GM12878 (cell line): ENCODE data around the gene SH3YL1. TPM values are rescaled to one million over a fixed set of nuclear protein-coding genes. Genes with fewer than 3 reads are reported as not detected.

Source experiments
- ATAC-seq: fragments of 200-7000 bp; cut with Tn5 transposase; 3 replicates; pipeline ENCODE4 v1.9.1; 2020; ENCODE audit warnings: mild to moderate bottlenecking, moderate library complexity
- BruUV-seq: library from RNA; stranded (reverse); fragments of 400-500 nt; replicated peaks from 2 replicates; lab custom pipeline; 2021; lab: Mats Ljungman, UMichigan
- CTCF ChIA-PET: fragments of 300-600 bp; sonication (Branson Sonifier 250); formaldehyde crosslinking; extraction: SDS; loops from one replicate; lab custom pipeline; 2021; ENCODE audit warnings: inconsistent platforms; lab: Yijun Ruan, JAX
- POLR2A ChIA-PET: fragments of 350-600 bp; formaldehyde crosslinking; extraction: SDS; loops from one replicate; lab custom pipeline; 2021; ENCODE audit warnings: inconsistent platforms; lab: Charles Lee
- RAD21 ChIA-PET: fragments of 300-600 bp; sonication (Branson Sonifier 250); formaldehyde crosslinking; loops from one replicate; lab custom pipeline; 2023; ENCODE audit warnings: antibody characterized with exemption; ENCODE audit not compliant: unreplicated experiment; lab: Charles Lee
- SMC1A ChIA-PET: fragments of 300-600 bp; sonication (Branson Sonifier 250); formaldehyde crosslinking; loops from one replicate; lab custom pipeline; 2023; ENCODE audit not compliant: unreplicated experiment, uncharacterized antibody; lab: Charles Lee
- DNase-seq: peaks from one replicate; pipeline ENCODE4 v3.0.0-alpha.2; 2011; ENCODE audit warnings: low read depth, low spot score
- FAIRE-seq: peaks from 3 replicates; lab custom pipeline; 2011; peaks lifted over from hg19 to GRCh38; lab: Jason Lieb, UNC
- H2AFZ ChIP-seq: 2 replicates; pipeline ENCODE4 v1.6.0; 2011; ENCODE audit warnings: low read depth, low read length, control low read depth; ENCODE audit not compliant: control insufficient read depth
- H3K27ac ChIP-seq: 2 replicates; pipeline ENCODE4 v1.5.1; 2011; ENCODE audit warnings: control low read depth; ENCODE audit not compliant: control insufficient read depth, insufficient read depth
- H3K27me3 ChIP-seq, 2 experiments: replicated peaks in 1 of 2; 2 replicates each; pipeline versions ENCODE4 v1.6.0 to v1.6.1; 2011; ENCODE audit warnings: low read length in 1 of 2; ENCODE audit not compliant: control insufficient read depth in 2 of 2, insufficient read depth in 2 of 2
- H3K36me3 ChIP-seq, 2 experiments: 2 replicates each; pipeline ENCODE4 v1.5.1; 2011; ENCODE audit warnings: low read length in 1 of 2; ENCODE audit not compliant: control insufficient read depth in 2 of 2, insufficient read depth in 2 of 2
- H3K4me1 ChIP-seq: 2 replicates; pipeline ENCODE4 v1.6.1; 2011; ENCODE audit warnings: mild to moderate bottlenecking, low read length, moderate library complexity, mixed read lengths; ENCODE audit not compliant: control insufficient read depth, insufficient read depth
- H3K4me2 ChIP-seq: 2 replicates; pipeline ENCODE4 v1.6.0; 2011; ENCODE audit warnings: control low read depth; ENCODE audit not compliant: control insufficient read depth, insufficient read depth
- H3K4me3 ChIP-seq: fragments of 200-600 bp; sonication (generic); 2 replicates; pipeline ENCODE4 v1.5.1; 2016
- H3K79me2 ChIP-seq: 2 replicates; pipeline ENCODE4 v1.6.0; 2011; ENCODE audit warnings: low read length; ENCODE audit not compliant: control insufficient read depth, insufficient read depth
- H3K9ac ChIP-seq: 2 replicates; pipeline ENCODE4 v1.8.0; 2011; ENCODE audit warnings: low read length, control low read depth, mixed read lengths; ENCODE audit not compliant: control insufficient read depth, insufficient read depth
- H3K9me3 ChIP-seq: replicated peaks from 3 replicates; pipeline ENCODE4 v1.5.1; 2011; ENCODE audit warnings: mild to moderate bottlenecking, low read length; ENCODE audit not compliant: control insufficient read depth, insufficient read depth
- H4K20me1 ChIP-seq: 2 replicates; pipeline ENCODE4 v1.6.0; 2011; ENCODE audit not compliant: control insufficient read depth, insufficient read depth
- ASH2L ChIP-seq: fragments of 300-600, 200-600 bp; sonication (generic); IDR thresholded peaks from 2 replicates; pipeline ENCODE4 v1.6.1; 2017; ENCODE audit warnings: low read depth, mild to moderate bottlenecking, borderline replicate concordance
- CEBPZ ChIP-seq: fragments of 150-350 bp; IDR thresholded peaks from 2 replicates; pipeline ENCODE4 v1.6.1; 2016; ENCODE audit warnings: low read depth, low read length
- IKZF1 ChIP-seq: fragments of 450-650 bp; conservative IDR thresholded peaks from 2 replicates; pipeline ENCODE4 v1.6.1; 2017; ENCODE audit warnings: antibody characterized with exemption, mild to moderate bottlenecking
- NR2C1 ChIP-seq: fragments of 450-650 bp; IDR thresholded peaks from 2 replicates; pipeline ENCODE4 v1.6.1; 2017; ENCODE audit warnings: antibody characterized with exemption, mild to moderate bottlenecking, moderate library complexity
- NR2C2 ChIP-seq: IDR thresholded peaks from 2 replicates; pipeline ENCODE4 v1.6.1; 2011; ENCODE audit warnings: borderline replicate concordance, low read depth; ENCODE audit not compliant: control insufficient read depth, insufficient read length
- PML ChIP-seq: IDR thresholded peaks from 2 replicates; pipeline ENCODE4 v1.6.1; 2012; ENCODE audit warnings: low read length, inconsistent platforms
- RAD21 ChIP-seq: IDR thresholded peaks from 2 replicates; pipeline ENCODE4 v1.6.1; 2011; ENCODE audit warnings: mild to moderate bottlenecking, low read depth, low read length, moderate library complexity; ENCODE audit not compliant: insufficient read depth
- RBBP5 ChIP-seq: fragments of 200-600 bp; sonication (generic); conservative IDR thresholded peaks from 2 replicates; pipeline ENCODE4 v1.6.1; 2016
- RUNX3 ChIP-seq: IDR thresholded peaks from 2 replicates; pipeline ENCODE4 v1.6.1; 2012; ENCODE audit warnings: low read length, inconsistent platforms
- STAT1 ChIP-seq: fragments of 450-650 bp; conservative IDR thresholded peaks from 2 replicates; pipeline ENCODE4 v1.6.1; 2014; ENCODE audit warnings: antibody characterized with exemption, mild to moderate bottlenecking
- ZBED1 ChIP-seq: IDR thresholded peaks from 2 replicates; pipeline ENCODE4 v1.6.1; 2016; ENCODE audit warnings: borderline replicate concordance
- ZNF207 ChIP-seq: fragments of 450-650 bp; IDR thresholded peaks from 2 replicates; pipeline ENCODE4 v1.6.1; 2014; ENCODE audit warnings: antibody characterized with exemption, mild to moderate bottlenecking, borderline replicate concordance
- ZNF217 ChIP-seq: fragments of 450-650 bp; IDR thresholded peaks from 2 replicates; pipeline ENCODE4 v1.6.1; 2017; ENCODE audit warnings: antibody characterized with exemption, mild to moderate bottlenecking
- ZSCAN29 ChIP-seq: fragments of 450-650 bp; IDR thresholded peaks from 2 replicates; pipeline ENCODE4 v1.6.1; 2017; ENCODE audit warnings: mild to moderate bottlenecking, moderate library complexity
- WGBS: methylation state at CpG from one replicate; pipeline ENCODE4 v1.1.6; 2016; ENCODE audit warnings: low lambda C conversion rate; ENCODE audit not compliant: insufficient replicate concordance, insufficient coverage; ENCODE audit errors: missing lambda C conversion rate; 5-methylcytosine and 5-hydroxymethylcytosine counted together
- in situ Hi-C: fragments of 300-500 bp; cut with MboI; formaldehyde crosslinking; loops from 9 replicates; pipeline ENCODE4 v1.14.3; 2018; ENCODE audit warnings: mixed read lengths
- intact Hi-C: fragments of 100-400 bp; cut with micrococcal nuclease; formaldehyde crosslinking; loops from one replicate; pipeline ENCODE4 v1.14.2; 2022; ENCODE audit not compliant: unreplicated experiment
- polyA plus RNA-seq, 11 experiments: library from polyadenylated mRNA; depleted of rRNA in 4 of 11; unstranded in 6 of 11; stranded (reverse) in 5 of 11; fragments of >200 nt; fragmentation: Nextera tagmentation in 4 of 11; fragmentation: Illumina TruSeq in 1 of 11; extraction: Ambion mirVana in 4 of 11; extraction: Trizol in 1 of 11; gene quantifications; 1 replicate in 1 of 11; 2 replicates in 10 of 11; pipeline versions ENCODE4 v1.2.1 to v1.2.3, GENCODE V29; 2011 to 2016; ENCODE audit warnings: inconsistent platforms in 2 of 11, missing spikeins in 2 of 11, low read depth in 1 of 11
- total RNA-seq, 4 experiments: library from RNA; depleted of rRNA in 3 of 4; stranded (reverse); fragments of >200 nt in 3 of 4; fragmentation: Illumina TruSeq in 1 of 4; extraction: Trizol in 1 of 4; gene quantifications; 2 replicates each; pipeline versions ENCODE4 v1.2.1 to v1.2.3, GENCODE V29; 2013 to 2021
- TF ChIP-seq, protein P1 (sequence below): IDR thresholded peaks from 2 replicates; pipeline ENCODE4 v1.6.1; 2012; ENCODE audit warnings: low read length, inconsistent platforms
- TF ChIP-seq, protein P2 (sequence below): fragments of 450-650 bp; IDR thresholded peaks from 2 replicates; pipeline ENCODE4 v1.6.1; 2017; ENCODE audit warnings: low read depth, mild to moderate bottlenecking, moderate library complexity
- TF ChIP-seq, protein P3 (sequence below): fragments of 450-650 bp; IDR thresholded peaks from 2 replicates; pipeline ENCODE4 v1.6.1; 2017; ENCODE audit warnings: mild to moderate bottlenecking, low read depth, inconsistent platforms; ENCODE audit not compliant: poor library complexity, severe bottlenecking

SH3YL1 gene
- total and polyA plus RNA-seq, 10 of the 15 experiments (the other 5 are each of a cell fraction or from before 2014, with no cell fraction given) = 12.2 to 22.4 (median 17.2) TPM

DNA sequence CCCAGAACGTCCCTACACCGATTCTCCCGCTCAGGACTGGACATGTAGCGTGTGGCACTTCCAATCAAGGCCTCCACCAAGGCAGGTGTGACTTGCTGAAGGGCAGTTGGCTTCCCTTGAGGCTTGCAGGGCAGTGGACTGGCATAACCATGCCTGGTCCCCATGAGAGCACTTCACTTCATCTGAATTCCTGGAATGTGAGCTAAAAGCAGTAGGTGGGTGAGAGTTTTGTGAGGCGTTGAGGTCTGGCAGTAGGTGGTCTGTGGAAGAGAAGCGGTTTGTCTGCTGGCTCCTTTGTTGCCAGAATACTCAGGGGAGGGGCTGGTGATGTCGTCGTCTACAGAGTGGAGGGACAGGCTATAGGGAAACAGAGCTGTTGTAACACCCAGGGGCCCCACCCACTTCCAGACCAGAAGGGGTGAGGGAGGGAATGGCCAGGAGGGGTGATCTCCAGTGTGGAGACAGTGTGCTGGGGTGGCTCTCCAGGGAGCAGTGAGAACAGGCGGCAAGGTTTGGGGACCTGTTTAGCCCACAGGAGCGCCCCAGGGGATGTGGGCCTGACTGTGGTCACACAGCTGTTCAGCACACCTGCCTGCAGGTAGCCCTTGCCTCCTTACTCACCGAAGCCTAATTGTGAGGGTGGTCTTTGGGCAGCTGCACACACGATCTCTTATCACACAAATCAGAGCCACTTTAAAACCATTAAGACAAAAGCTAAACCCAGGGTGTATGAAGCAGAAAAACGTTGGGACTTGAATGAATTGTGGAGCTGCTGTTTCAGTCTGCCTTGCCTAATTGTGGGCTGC is 45.5 kb upstream of the SH3YL1 start:
- Histone ChIP-seq H3K27ac (no peak overlapping the region), H3K79me2 (no peaks in the 10 kb centered on the region), H2AFZ (no peak overlapping the region), H3K4me3 (no peak overlapping the region), H3K4me1 (no peaks in the 10 kb centered on the region), H3K9ac (no peak overlapping the region), H3K9me3 (no peaks in the 10 kb centered on the region), H3K27me3 (no peaks in the 10 kb centered on the region), H3K36me3 (no peaks in the 10 kb centered on the region), H4K20me1 (no peaks in the 10 kb centered on the region), H3K4me2 (no peak overlapping the region)
- FAIRE-seq (no peak), ATAC-seq (no peak), DNase-seq (no peak)
- POLR2A ChIA-PET = no interaction called here
- 33% methylated on average over 12 of the region's 13 CpGs for WGBS
- intact Hi-C loops = no loop called here
- SMC1A ChIA-PET = no interaction called here
- in situ Hi-C loops = no loop called here
- CTCF ChIA-PET = no interaction called here
- BruUV-seq = no TSS peak
- RAD21 ChIA-PET = no interaction called here
- TF ChIP-seq NR2C1 (no peak), ZSCAN29 (no peak), NR2C2 (no peak), CEBPZ (no peak), RAD21 (no peak), ZNF207 (no peak), ZBED1 (no peak), ASH2L (no peak), STAT1 (no peak), IKZF1 (no peak), PML (no peak), RBBP5 (no peak), RUNX3 (no peak), ZNF217 (no peak)
- TF ChIP-seq, protein P1, sequence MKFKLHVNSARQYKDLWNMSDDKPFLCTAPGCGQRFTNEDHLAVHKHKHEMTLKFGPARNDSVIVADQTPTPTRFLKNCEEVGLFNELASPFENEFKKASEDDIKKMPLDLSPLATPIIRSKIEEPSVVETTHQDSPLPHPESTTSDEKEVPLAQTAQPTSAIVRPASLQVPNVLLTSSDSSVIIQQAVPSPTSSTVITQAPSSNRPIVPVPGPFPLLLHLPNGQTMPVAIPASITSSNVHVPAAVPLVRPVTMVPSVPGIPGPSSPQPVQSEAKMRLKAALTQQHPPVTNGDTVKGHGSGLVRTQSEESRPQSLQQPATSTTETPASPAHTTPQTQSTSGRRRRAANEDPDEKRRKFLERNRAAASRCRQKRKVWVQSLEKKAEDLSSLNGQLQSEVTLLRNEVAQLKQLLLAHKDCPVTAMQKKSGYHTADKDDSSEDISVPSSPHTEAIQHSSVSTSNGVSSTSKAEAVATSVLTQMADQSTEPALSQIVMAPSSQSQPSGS = no peak
- TF ChIP-seq, protein P2, sequence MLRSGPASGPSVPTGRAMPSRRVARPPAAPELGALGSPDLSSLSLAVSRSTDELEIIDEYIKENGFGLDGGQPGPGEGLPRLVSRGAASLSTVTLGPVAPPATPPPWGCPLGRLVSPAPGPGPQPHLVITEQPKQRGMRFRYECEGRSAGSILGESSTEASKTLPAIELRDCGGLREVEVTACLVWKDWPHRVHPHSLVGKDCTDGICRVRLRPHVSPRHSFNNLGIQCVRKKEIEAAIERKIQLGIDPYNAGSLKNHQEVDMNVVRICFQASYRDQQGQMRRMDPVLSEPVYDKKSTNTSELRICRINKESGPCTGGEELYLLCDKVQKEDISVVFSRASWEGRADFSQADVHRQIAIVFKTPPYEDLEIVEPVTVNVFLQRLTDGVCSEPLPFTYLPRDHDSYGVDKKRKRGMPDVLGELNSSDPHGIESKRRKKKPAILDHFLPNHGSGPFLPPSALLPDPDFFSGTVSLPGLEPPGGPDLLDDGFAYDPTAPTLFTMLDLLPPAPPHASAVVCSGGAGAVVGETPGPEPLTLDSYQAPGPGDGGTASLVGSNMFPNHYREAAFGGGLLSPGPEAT = no peak
- TF ChIP-seq, protein P3, sequence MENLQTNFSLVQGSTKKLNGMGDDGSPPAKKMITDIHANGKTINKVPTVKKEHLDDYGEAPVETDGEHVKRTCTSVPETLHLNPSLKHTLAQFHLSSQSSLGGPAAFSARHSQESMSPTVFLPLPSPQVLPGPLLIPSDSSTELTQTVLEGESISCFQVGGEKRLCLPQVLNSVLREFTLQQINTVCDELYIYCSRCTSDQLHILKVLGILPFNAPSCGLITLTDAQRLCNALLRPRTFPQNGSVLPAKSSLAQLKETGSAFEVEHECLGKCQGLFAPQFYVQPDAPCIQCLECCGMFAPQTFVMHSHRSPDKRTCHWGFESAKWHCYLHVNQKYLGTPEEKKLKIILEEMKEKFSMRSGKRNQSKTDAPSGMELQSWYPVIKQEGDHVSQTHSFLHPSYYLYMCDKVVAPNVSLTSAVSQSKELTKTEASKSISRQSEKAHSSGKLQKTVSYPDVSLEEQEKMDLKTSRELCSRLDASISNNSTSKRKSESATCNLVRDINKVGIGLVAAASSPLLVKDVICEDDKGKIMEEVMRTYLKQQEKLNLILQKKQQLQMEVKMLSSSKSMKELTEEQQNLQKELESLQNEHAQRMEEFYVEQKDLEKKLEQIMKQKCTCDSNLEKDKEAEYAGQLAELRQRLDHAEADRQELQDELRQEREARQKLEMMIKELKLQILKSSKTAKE = no peak
